OCI-LY7 (cell line): Measurements from ENCODE around the gene RAE1. TPM values are rescaled to one million over a fixed set of nuclear protein-coding genes. Genes with fewer than 3 reads are reported as not detected.

Experiments used
- BruUV-seq: library from RNA; stranded (reverse); fragments of 400-500 nt; replicated peaks from 2 replicates; lab custom pipeline; 2021; lab: Mats Ljungman, UMichigan
- CTCF ChIA-PET: fragments of 300-600 bp; sonication (Branson Sonifier 250); formaldehyde crosslinking; loops from one replicate; lab custom pipeline; 2022; ENCODE audit warnings: antibody characterized with exemption; ENCODE audit not compliant: unreplicated experiment; lab: Charles Lee
- POLR2A ChIA-PET: fragments of 300-600 bp; sonication (Branson Sonifier 250); formaldehyde crosslinking; loops from one replicate; lab custom pipeline; 2022; ENCODE audit warnings: antibody characterized with exemption; lab: Charles Lee
- DNase-seq: peaks from one replicate; pipeline ENCODE4 v3.0.0-alpha.2; 2015; ENCODE audit warnings: low spot score
- H2AFZ ChIP-seq: fragments of 200-600 bp; sonication (generic), shearing (Covaris generic); 2 replicates; pipeline ENCODE4 v1.6.1; 2014; ENCODE audit warnings: mild to moderate bottlenecking, antibody characterized with exemption, low read length, moderate library complexity
- H3K27ac ChIP-seq: fragments of 200-600 bp; sonication (generic); 2 replicates; pipeline ENCODE4 v1.5.1; 2014; ENCODE audit warnings: mixed run types, low read depth, mild to moderate bottlenecking, moderate library complexity, low read length, inconsistent platforms; ENCODE audit not compliant: poor library complexity, severe bottlenecking
- H3K36me3 ChIP-seq: fragments of 200-600 bp; sonication (generic); 2 replicates; pipeline ENCODE4 v1.6.1; 2014; ENCODE audit warnings: mild to moderate bottlenecking, antibody characterized with exemption, low read length, moderate library complexity, mixed read lengths; ENCODE audit not compliant: insufficient read depth
- H3K4me1 ChIP-seq: fragments of 200-600 bp; sonication (generic); 2 replicates; pipeline ENCODE4 v1.5.1; 2014; ENCODE audit warnings: mild to moderate bottlenecking, low read length; ENCODE audit not compliant: insufficient read depth, poor library complexity, severe bottlenecking
- H3K4me2 ChIP-seq: fragments of 200-600 bp; sonication (generic); 2 replicates; pipeline ENCODE4 v1.6.1; 2014; ENCODE audit warnings: mild to moderate bottlenecking, low read length
- H3K4me3 ChIP-seq: fragments of 200-600 bp; sonication (generic); 2 replicates; pipeline ENCODE4 v1.5.1; 2014; ENCODE audit warnings: mild to moderate bottlenecking, low read depth, low read length; ENCODE audit not compliant: poor library complexity, severe bottlenecking
- H3K79me2 ChIP-seq: fragments of 200-600 bp; sonication (generic); 2 replicates; pipeline ENCODE4 v1.6.1; 2016; ENCODE audit warnings: low read depth, mild to moderate bottlenecking, low read length, moderate library complexity, mixed read lengths; ENCODE audit not compliant: insufficient read depth
- H3K9me2 ChIP-seq: fragments of 200-600 bp; sonication (generic); 2 replicates; pipeline ENCODE4 v1.6.1; 2016; ENCODE audit warnings: mild to moderate bottlenecking, low read length, mixed read lengths; ENCODE audit not compliant: insufficient read depth
- H3K9me3 ChIP-seq: fragments of 200-600 bp; sonication (generic); 2 replicates; pipeline ENCODE4 v1.6.1; 2014; ENCODE audit warnings: mild to moderate bottlenecking, mixed run types, low read length, mixed read lengths
- H4K20me1 ChIP-seq: fragments of 200-600 bp; sonication (generic); 2 replicates; pipeline ENCODE4 v1.6.1; 2014; ENCODE audit warnings: mild to moderate bottlenecking, antibody characterized with exemption, low read length, moderate library complexity, mixed read lengths; ENCODE audit not compliant: insufficient read depth
- EZH2phosphoT487 ChIP-seq: fragments of 200-600 bp; sonication (generic); IDR thresholded peaks from 2 replicates; pipeline ENCODE4 v1.6.1; 2018; ENCODE audit warnings: low read depth, borderline replicate concordance, mild to moderate bottlenecking, mixed run types, antibody characterized with exemption, low read length, moderate library complexity, mixed read lengths
- intact Hi-C: fragments of 100-400 bp; cut with micrococcal nuclease; formaldehyde crosslinking; loops from one replicate; pipeline ENCODE4 v1.10.0; 2022; ENCODE audit not compliant: unreplicated experiment
- total RNA-seq, 2 experiments: library from RNA; depleted of rRNA in 1 of 2; stranded (reverse); fragments of >200 nt in 1 of 2; shearing (Covaris generic) in 1 of 2; gene quantifications; 2 replicates each; pipeline ENCODE4 v1.2.3, GENCODE V29; 2014 to 2022
- TF ChIP-seq, protein P1 (sequence below): fragments of 200-600 bp; sonication (generic); conservative IDR thresholded peaks from 2 replicates; pipeline ENCODE4 v1.5.1; 2014; ENCODE audit warnings: mild to moderate bottlenecking, antibody characterized with exemption, low read length, moderate library complexity, mixed read lengths

Gene RAE1
- total RNA-seq, 2 experiments from 2014 or later = 55.0 to 57.4 TPM

DNA sequence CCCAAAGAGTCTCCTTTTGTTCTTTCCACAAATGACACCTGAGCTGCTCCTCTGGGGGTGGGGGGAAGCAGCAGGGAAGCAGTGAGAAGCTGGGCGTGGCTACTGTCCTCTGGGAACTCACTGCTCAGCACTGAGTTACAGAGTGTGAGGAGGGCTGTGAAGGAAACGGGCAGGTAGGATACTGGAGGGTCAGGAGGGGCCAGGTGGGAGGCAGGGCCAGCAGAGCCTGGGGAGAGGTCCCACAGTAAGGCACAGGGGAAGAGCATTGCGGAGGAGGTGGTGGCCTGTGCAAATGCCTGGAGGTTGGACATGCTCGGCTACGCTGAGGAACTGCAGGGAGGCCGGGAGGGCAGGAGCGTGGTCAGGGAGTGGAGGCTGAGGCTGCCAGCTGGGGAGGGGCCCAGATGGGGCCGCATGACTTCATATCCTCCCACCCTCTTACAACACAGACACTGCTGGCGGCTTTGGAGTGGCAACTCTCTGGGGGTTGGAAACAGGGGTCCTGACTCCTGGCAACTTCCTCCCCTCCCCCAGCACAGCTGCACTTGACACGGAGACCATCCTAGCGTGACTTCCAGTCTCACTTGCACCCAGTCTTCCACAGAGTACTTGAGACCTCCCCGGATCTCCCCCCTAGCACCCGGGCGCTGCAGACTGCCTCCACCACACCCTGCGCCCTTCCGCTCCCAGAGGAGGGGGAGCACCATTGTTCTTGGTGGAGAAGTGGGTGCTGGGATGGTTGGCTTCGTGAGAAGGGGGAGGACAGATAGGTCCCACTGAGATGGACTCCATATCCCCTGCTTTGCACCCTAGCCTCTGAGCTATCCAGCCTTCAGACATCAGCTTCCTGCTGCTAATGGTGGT is 74.3 kb downstream of the RAE1 start:
- H3K4me2 ChIP-seq = peak overlapping the region; percentile 69
- no TSS peak for BruUV-seq
- H3K27ac ChIP-seq = peak overlapping the region; percentile 53
- CTCF ChIA-PET = interaction anchor here (0.6 to 1.2 kb wide), 3 partner anchors 9 to 1602 kb away, joined by 3 to 5 read pairs (median 4); no protein-coding TSS in a partner anchor
- H2AFZ ChIP-seq = peak overlapping the region; percentile 53; the same call in 1 of the 2 replicates
- no peaks in the 10 kb centered on the region for H3K9me2 ChIP-seq
- H3K79me2 ChIP-seq = no peaks in the 10 kb centered on the region
- H3K36me3 ChIP-seq = no peaks in the 10 kb centered on the region
- no peaks in the 10 kb centered on the region for H4K20me1 ChIP-seq
- peak; percentile 84 for DNase-seq
- peaks cover 50% of the 10 kb centered on the region for H3K4me1 ChIP-seq
- POLR2A ChIA-PET = interaction anchor here (0.6 to 3.4 kb wide), 3 partner anchors 19 to 48 kb away, joined by 3 to 11 read pairs (median 4); no protein-coding TSS in a partner anchor
- no peaks in the 10 kb centered on the region for H3K9me3 ChIP-seq
- peak overlapping the region; percentile 51 for H3K4me3 ChIP-seq
- TF ChIP-seq EZH2phosphoT487 = no peak
- TF ChIP-seq, protein P1, sequence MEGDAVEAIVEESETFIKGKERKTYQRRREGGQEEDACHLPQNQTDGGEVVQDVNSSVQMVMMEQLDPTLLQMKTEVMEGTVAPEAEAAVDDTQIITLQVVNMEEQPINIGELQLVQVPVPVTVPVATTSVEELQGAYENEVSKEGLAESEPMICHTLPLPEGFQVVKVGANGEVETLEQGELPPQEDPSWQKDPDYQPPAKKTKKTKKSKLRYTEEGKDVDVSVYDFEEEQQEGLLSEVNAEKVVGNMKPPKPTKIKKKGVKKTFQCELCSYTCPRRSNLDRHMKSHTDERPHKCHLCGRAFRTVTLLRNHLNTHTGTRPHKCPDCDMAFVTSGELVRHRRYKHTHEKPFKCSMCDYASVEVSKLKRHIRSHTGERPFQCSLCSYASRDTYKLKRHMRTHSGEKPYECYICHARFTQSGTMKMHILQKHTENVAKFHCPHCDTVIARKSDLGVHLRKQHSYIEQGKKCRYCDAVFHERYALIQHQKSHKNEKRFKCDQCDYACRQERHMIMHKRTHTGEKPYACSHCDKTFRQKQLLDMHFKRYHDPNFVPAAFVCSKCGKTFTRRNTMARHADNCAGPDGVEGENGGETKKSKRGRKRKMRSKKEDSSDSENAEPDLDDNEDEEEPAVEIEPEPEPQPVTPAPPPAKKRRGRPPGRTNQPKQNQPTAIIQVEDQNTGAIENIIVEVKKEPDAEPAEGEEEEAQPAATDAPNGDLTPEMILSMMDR = no peak; the same call in 1 of the 2 replicates
- intact Hi-C loops = no loop called here

DNA sequence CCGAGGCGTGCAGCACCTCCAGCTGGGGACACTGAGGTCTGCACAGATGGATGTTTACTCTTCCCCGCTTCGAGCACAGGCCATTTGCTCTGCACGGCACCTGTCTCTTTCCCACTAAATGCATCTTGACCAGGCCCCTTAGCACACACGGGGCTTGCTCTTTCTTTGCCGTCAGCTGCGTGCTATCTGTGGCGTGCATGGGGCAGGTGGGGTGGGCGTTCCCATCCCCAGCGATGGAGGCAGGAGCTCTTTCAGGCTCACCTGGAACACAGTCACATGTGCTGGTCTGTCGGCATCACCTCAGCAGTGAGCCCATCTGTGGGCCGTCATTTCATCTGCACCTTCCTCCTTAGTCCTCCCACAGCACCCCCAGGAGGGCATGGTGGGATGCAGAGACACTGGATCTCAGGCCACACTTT is 75.2 kb downstream of the RAE1 start:
- TF ChIP-seq EZH2phosphoT487 = no peak
- TF ChIP-seq, protein P1 = no peak
- Histone ChIP-seq H4K20me1 (no peaks in the 10 kb centered on the region), H2AFZ (peak overlapping the region; percentile 53; the same call in 1 of the 2 replicates), H3K79me2 (no peaks in the 10 kb centered on the region), H3K9me3 (no peaks in the 10 kb centered on the region), H3K4me3 (peak overlapping the region; percentile 51), H3K27ac (peak overlapping the region; percentile 53), H3K4me1 (peaks cover 55% of the 10 kb centered on the region), H3K4me2 (peak overlapping the region; percentile 69), H3K36me3 (no peaks in the 10 kb centered on the region), H3K9me2 (no peaks in the 10 kb centered on the region)
- ChIA-PET CTCF (interaction anchor here (0.6 to 1.2 kb wide), 3 partner anchors 8 to 25 kb away, joined by 3 to 4 read pairs (median 4); no protein-coding TSS in a partner anchor), POLR2A (interaction anchor here (0.9 to 3.4 kb wide), 2 partner anchors 18 to 47 kb away, joined by 4 to 11 read pairs; no protein-coding TSS in a partner anchor)
- intact Hi-C loops = no loop called here
- no TSS peak for BruUV-seq
- no peak for DNase-seq
